ENCODE measurements around the gene BARHL1.

Gene BARHL1

DNA sequence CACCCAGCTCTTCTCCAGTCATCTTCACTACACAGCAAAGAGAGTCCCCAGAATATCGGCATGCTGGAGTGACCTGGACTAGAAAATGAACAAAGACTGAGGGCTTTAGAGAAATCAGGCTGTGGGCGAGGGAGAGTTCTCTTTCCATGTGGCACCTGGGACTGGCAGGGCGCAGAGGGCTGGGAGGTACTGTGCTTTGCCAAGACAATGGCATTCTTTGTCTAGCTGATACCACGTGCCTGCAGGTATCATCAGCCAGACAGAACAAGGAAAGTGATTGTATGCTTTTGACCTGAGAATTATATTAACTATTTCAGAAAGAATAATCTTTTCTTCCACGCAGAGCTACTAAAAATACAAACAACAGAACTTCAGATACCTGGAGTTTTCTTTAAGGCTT is 56.9 kb downstream of the BARHL1 start:
- peaks cover 30% of the 10 kb centered on the region for H4K20me1 ChIP-seq
- no peaks in the 10 kb centered on the region for H3K27me3 ChIP-seq
- H3K36me3 ChIP-seq, result peaks cover 97% of the 10 kb centered on the region
- no peaks in the 10 kb centered on the region for H3K4me1 ChIP-seq
- H3K4me3 ChIP-seq, result no peak overlapping the region
- no peak overlapping the region for H3K9ac ChIP-seq
- H3K27ac ChIP-seq, result no peak overlapping the region
- TF ChIP-seq Cebpa-rat (IDR thresholded peaks at IDR 0.05), result no peak
- H3K4me2 ChIP-seq, result no peak overlapping the region
- no peaks in the 10 kb centered on the region for H3K9me3 ChIP-seq

Data from BLaER1 (cell line).